PC-9 (cell line): ENCODE measurements around the gene ADGRF1.

Experiments used
- EZH2 ChIP-seq: fragments of 200-600 bp; sonication (generic); IDR thresholded peaks from 2 replicates; pipeline ENCODE4 v1.8.0; 2017; ENCODE audit warnings: antibody characterized with exemption, low read depth
- TF ChIP-seq, protein P1 (sequence below): fragments of 200-600 bp; sonication (generic); conservative IDR thresholded peaks from 2 replicates; pipeline ENCODE4 v1.6.1; 2017; ENCODE audit warnings: mixed run types, antibody characterized with exemption, mild to moderate bottlenecking, moderate library complexity

DNA sequence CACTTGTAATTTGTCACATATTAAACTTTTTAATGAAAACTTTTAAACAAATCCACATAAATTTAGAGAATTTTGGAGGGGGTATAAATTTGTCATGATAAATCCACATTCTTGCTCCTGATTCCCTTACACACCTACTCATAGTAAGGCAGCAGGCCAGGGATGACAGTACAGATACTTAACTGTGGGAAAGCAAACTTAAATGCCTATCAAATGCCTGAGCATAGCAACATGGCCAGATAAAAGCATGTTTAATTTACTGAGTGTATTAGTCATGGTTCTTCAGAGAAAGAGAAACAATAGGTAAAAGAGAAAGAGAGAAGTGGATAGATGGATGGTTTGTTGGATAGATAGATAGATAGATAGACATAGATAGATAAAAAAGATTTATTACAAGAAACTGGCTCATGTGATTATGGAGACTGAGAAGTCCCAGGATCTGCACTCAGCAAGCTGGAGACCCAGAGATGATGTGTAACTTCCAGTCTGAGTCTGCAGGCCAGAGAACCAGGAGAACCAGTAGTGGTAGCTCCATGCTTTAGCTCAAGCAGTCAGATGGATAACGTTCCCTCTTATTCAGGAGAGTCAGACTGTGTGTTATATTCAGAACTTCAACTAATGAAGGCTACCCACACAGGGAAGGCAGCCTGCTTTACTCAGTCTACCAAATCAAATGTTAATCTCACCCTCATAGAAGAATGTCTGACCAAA lies 15.9 kb upstream of the ADGRF1 start:
- TF ChIP-seq, protein P1, sequence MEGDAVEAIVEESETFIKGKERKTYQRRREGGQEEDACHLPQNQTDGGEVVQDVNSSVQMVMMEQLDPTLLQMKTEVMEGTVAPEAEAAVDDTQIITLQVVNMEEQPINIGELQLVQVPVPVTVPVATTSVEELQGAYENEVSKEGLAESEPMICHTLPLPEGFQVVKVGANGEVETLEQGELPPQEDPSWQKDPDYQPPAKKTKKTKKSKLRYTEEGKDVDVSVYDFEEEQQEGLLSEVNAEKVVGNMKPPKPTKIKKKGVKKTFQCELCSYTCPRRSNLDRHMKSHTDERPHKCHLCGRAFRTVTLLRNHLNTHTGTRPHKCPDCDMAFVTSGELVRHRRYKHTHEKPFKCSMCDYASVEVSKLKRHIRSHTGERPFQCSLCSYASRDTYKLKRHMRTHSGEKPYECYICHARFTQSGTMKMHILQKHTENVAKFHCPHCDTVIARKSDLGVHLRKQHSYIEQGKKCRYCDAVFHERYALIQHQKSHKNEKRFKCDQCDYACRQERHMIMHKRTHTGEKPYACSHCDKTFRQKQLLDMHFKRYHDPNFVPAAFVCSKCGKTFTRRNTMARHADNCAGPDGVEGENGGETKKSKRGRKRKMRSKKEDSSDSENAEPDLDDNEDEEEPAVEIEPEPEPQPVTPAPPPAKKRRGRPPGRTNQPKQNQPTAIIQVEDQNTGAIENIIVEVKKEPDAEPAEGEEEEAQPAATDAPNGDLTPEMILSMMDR = no peak
- no peak for TF ChIP-seq EZH2
